ENCODE measurements around the gene MGAT4A.

The MGAT4A gene

GRCh38 chr2:98715812-98716451 is 15.0 kb downstream of the MGAT4A start:
- DNase-seq (ENCODE audit: low read depth) = no peak
- no peak overlapping the region for H3K4me3 ChIP-seq (ENCODE audit: low read depth, low read length)
- TF ChIP-seq MAX (IDR thresholded peaks at IDR 0.05; ENCODE audit: low read depth, low read length) = no peak
- no peak for TF ChIP-seq CTCF (IDR thresholded peaks at IDR 0.05; ENCODE audit: low read depth, low read length)
- no peak for TF ChIP-seq MYC (IDR thresholded peaks at IDR 0.05; ENCODE audit: low read depth, low read length)
- TF ChIP-seq POLR2A (IDR thresholded peaks at IDR 0.05; ENCODE audit: extremely low read depth, insufficient read length) = no peak

- TF ChIP-seq POLR2A (IDR thresholded peaks at IDR 0.05; ENCODE audit: extremely low read depth, insufficient read length) (no peak), MYC (IDR thresholded peaks at IDR 0.05; ENCODE audit: low read depth, low read length) (no peak), MAX (IDR thresholded peaks at IDR 0.05; ENCODE audit: low read depth, low read length) (no peak), CTCF (IDR thresholded peaks at IDR 0.05; ENCODE audit: low read depth, low read length) (no peak)
- DNase-seq (ENCODE audit: low read depth) = no peak
- H3K4me3 ChIP-seq (ENCODE audit: low read depth, low read length) = no peak overlapping the region
Observed at GRCh38 chr2:98713332-98714015, 17.5 kb downstream of the MGAT4A start.

- DNase-seq (ENCODE audit: low read depth) = no peak
- no peak overlapping the region for H3K4me3 ChIP-seq (ENCODE audit: low read depth, low read length)
- TF ChIP-seq POLR2A (IDR thresholded peaks at IDR 0.05; ENCODE audit: extremely low read depth, insufficient read length) (no peak), MYC (IDR thresholded peaks at IDR 0.05; ENCODE audit: low read depth, low read length) (no peak), CTCF (IDR thresholded peaks at IDR 0.05; ENCODE audit: low read depth, low read length) (no peak), MAX (IDR thresholded peaks at IDR 0.05; ENCODE audit: low read depth, low read length) (no peak)
Observed at GRCh38 chr2:98712145-98712544, 18.8 kb downstream of the MGAT4A start.

GRCh38 chr2:98711506-98711905 is 19.4 kb downstream of the MGAT4A start:
- no peak for DNase-seq (ENCODE audit: low read depth)
- H3K4me3 ChIP-seq (ENCODE audit: low read depth, low read length) = no peak overlapping the region
- TF ChIP-seq MAX (IDR thresholded peaks at IDR 0.05; ENCODE audit: low read depth, low read length) (no peak), CTCF (IDR thresholded peaks at IDR 0.05; ENCODE audit: low read depth, low read length) (no peak), MYC (IDR thresholded peaks at IDR 0.05; ENCODE audit: low read depth, low read length) (no peak), POLR2A (IDR thresholded peaks at IDR 0.05; ENCODE audit: extremely low read depth, insufficient read length) (no peak)

- TF ChIP-seq POLR2A (IDR thresholded peaks at IDR 0.05; ENCODE audit: extremely low read depth, insufficient read length) (no peak), CTCF (IDR thresholded peaks at IDR 0.05; ENCODE audit: low read depth, low read length) (no peak), MYC (IDR thresholded peaks at IDR 0.05; ENCODE audit: low read depth, low read length) (no peak), MAX (IDR thresholded peaks at IDR 0.05; ENCODE audit: low read depth, low read length) (no peak)
- DNase-seq (ENCODE audit: low read depth) = peak; percentile 48
- no peak overlapping the region for H3K4me3 ChIP-seq (ENCODE audit: low read depth, low read length)
Observed at GRCh38 chr2:98710734-98711133, 20.2 kb downstream of the MGAT4A start.
